Activated T-helper 9 cell treated with anti-CD3 and anti-CD28 coated beads, Interleukin-2, amount 50 U/mL, for 16 hours (primary cell): ENCODE results near the gene C14orf132.
"Not testable (repeated sequence)": the region's sequence is repeated elsewhere in the genome, so short reads cannot be mapped to it uniquely, and the experiment has no call there.

Source experiments
- DNase-seq: peaks from one replicate; pipeline ENCODE4 v3.0.0-alpha.2; 2020; ENCODE audit warnings: low read depth

Gene C14orf132

GRCh38 chr14:96059519-96060135 lies 20.5 kb downstream of the C14orf132 start:
- DNase-seq = no peak

DNA sequence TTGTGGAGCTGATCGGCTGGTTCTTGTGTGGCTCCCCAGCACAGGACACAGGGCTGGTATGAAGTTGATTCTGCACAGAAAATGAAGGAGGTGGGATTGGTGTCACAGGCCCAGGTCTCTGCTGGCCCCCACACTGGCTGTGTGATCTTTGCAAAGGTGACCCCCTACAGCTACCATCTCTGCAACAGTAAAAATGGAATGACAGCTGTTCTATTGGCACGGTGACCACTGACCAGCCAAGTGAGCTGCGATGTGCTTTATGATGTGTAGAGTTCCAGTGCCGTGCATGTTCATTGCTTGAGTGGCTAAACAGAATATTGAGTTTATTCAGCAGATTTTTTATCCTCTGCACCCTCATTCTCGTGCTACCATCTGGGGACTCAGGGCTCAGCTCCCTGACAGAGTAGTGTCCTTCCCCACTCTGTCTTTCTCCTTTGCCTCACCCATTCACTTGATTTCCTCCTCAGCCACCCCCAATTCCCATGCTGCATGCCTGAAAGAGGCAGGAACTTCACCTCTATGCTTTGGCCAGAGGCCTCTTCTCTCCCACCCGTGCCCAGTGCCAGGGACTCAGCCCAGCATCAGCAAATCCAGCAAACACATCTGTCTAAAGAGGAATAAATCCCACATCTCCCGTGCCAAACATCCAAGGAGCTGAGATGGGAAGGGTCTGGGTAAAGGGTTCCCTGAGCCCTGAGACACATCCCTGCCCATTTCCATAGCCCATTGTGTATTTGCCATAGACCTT lies 21.2 kb downstream of the C14orf132 start:
- DNase-seq = no peak

- no peak for DNase-seq
Measured at GRCh38 chr14:96062010-96062409, 22.8 kb downstream of the C14orf132 start.

GRCh38 chr14:96062506-96062905 lies 23.3 kb downstream of the C14orf132 start:
- DNase-seq = no peak

DNA sequence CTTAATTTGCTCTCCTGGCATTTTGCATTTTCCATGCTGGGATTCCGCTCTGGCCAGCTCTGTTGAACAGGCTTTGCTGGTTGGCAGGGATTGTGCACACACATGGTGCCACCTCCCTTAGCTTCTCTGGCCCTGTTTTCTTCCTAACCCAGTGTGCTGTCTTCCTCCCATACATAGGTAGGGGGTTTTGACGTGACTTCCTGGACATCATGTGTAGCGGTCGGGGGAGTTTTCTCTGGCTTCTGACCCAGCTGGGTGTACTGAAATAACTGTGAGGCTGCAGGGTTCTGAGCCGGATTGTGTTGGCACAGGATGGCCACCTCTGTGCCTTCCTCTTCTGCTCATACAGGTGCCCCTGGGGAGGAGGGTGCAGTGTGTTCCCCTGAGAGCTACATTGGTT lies 25.7 kb downstream of the C14orf132 start:
- no peak for DNase-seq

DNA sequence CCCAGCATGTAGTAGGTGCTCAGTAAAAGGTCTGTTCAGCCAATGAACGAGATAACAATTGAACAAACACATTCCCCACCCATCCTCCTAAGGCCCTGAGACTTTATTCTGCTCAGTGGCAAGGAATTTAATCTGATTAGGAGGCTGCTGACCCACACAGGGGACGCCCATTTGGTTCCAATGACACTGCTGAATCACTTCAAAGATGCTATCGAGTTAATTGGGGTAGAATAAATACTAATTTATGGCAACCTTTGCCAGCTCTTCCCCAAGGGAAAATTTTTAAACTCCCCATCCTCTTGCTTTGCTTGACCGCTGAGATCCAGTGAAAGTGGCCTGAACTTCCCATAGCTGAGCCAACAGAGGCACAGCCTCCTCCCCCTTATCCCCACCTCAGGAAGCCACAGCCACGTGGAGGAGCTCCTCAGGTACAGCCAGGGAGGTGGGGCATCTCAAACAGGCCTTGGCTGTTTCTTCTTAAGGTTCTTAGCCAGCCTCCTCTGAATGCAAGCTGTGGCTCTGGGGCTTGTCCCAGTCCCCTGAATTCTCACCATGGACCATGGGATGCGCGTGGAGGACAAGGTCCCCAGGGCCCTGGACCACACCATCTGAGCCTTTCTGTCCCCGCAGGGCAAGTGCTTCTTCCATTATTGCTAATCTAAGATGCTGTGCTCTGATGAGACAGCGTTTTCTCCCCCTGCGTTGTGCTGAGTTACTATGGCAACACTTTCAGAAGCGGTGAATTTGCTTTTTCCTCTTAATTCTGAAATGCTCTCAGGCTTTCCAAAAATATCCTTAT lies 26.7 kb downstream of the C14orf132 start:
- DNase-seq = no peak

DNA sequence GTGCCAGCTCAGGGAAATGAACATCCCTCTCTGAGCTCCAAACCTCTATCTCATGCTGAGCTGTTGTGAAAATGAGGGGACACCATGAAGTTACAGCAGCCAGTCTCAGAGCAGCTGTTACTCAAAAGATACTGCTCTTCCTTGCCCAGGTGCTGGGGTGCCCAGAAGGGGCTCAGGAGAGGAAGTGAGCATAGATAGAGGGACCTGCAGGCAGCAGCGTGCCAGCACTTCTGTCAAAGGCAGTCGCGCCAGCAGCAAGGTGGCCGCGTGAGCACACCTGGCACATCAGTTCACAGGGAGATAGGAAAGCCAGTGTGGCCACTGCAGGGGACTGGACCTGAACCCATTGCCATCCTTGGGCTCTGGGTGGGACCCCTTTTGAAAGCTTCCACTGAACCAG lies 27.8 kb downstream of the C14orf132 start:
- DNase-seq = no peak

GRCh38 chr14:96067985-96068930 lies 29.1 kb downstream of the C14orf132 start:
- DNase-seq = no peak

DNA sequence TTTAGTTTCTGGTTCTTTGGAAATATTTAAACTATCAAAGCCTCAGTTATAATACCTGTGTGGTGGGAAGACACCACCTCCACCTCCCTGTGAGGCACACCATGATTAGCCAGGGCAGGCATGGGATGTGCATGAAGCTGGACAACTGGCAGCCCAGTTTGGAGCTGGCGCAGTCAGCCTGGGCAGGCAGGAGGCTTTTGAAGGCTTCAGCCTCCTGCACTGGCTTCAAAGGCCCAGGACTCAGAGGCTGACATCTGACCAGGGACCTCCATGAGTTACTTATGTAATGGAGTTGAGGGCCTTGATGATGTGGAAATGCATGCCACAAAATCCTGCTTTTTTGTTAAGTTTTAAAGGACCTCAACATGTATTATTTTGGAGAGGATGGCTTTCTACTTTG lies 30.3 kb downstream of the C14orf132 start:
- DNase-seq = no peak

GRCh38 chr14:96071561-96071960 lies 32.4 kb downstream of the C14orf132 start:
- no peak for DNase-seq

GRCh38 chr14:96072076-96072475 lies 32.9 kb downstream of the C14orf132 start:
- no peak for DNase-seq

DNA sequence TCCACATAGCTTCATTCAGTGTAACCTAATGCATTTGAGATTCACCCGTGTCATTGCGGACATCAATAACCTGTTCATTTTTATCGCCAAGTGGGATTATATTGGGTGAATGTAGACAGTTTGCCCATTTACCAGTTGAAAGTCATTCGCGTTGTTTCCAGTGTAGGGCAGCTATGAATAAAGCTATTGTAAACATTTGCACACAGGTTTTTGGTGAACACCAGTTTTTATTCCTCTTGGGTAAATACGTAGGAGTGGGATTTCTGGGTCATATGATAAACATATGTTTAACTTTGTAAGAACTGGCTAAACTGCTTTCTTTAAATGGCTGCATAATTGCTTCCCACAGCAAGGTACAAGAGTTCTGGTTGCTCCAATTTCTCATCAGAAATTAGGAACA lies 33.6 kb downstream of the C14orf132 start:
- no peak for DNase-seq

DNA sequence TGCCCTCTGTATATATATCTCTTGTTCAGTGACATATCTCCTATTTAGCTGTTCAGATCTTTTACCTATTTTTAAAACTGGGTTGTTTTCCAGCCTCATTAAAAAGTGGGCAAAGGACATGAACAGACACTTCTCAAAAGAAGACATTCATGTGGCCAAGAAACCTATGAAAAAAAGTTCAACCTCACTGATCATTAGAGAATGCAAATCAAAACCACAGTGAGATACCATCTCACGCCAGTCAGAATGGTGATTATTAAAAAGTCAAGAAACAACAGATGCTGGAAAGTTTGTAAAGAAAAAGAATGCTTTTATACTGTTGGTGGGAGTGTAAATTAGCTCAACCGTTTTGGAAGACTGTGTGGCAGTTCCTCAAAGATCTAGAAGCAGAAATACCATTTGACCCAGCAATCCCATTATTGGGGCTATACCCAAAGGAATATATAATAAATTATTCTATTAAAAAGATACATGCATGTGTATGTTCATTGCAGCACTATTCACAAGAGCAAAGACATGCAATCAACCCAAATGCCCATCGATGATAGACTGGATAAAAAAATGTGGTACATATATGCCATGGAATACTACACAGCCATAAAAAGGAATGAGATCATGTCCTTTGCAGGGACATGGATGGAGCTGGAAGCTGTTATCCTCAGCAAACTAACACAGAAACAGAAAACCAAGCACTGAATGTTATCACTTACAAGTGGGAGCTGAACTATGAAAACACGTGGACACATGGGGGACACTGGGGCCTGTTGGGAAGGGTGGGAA lies 34.3 kb downstream of the C14orf132 start:
- DNase-seq = not testable (repeated sequence)

DNA sequence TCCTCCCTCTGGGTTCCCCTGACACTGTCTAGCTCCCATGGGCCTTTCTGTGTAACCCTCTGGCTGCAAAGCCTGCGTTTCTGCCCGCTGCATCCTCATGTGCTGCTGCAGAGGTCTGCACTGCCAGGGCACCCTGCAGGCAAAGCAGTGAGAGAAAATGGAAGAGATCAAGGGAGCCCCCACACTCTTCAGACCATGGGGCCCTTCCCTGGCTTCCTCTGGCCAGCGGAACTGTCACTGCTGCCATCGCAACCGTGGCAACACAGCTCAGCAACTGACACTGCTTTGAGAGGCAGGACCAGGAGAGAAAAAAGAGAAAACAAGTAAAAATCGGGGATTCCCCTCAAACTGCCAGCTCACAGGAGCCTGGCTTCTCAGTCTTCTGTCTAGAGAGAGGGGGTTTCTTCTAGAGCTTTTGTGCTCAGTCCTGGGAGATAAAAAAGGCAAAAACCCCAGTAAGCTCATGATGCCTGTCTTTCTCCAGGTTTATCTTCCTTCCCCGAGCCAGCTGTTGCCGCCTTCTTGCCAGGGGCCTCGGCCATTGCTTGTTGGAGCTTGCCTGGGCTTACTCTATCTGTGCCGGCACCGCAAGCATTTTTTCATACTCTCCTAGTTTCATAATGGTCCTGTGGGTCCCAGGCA lies 38.9 kb downstream of the C14orf132 start:
- no peak for DNase-seq

GRCh38 chr14:96078625-96079016 lies 39.5 kb downstream of the C14orf132 start:
- no peak for DNase-seq

- DNase-seq = no peak
Measured at GRCh38 chr14:96079066-96079465, 39.9 kb downstream of the C14orf132 start.

DNA sequence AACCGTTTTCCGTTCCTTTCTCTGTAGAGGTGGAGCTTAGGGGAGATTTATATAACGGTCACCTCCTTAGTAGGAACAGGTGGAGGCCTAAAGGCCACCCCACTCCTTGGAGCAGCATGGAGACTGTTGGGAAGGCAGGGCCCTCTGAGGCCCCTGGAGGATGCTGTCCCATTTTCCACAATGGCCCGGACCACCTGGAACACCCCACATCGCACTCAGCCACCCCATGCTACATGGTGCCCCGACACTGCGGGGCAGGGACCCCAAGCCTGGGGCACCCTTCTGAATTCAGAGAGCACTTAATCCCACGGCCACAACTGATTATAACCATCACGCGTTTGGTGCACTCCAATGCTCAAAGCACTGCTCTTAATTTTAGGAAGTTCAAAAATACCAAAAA lies 41.4 kb downstream of the C14orf132 start:
- DNase-seq = no peak

- no peak for DNase-seq
Measured at GRCh38 chr14:96081224-96081623, 42.1 kb downstream of the C14orf132 start.

DNA sequence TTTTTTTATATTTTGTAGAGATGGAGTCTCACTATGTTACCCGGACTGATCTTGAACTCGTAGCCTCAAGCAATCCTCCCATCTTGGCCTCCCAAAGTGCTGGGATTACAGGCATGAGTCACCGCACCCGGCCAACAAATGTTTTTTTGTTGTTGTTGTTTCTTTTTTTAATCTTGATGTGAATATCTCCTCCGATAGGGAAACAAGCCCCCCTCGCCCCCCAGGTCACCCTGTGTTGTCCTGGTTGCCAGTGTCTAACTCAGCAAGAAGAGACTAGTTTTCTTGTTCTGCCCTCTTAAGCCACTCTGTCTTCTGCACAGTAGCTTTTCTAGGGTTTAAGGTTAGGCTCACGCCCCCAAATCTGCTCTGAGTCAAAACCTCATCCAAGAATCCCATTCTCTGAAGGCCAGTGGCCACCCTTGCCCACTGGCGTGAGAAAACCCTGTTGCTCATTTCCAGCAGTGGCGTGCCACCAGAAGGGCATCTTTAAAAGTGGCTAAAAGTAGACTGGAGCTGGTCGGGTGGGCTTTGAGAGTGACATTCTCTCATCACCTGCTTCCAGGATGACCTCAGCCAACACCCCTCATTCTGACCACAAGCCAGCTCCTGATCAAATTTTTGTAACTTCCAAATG lies 42.7 kb downstream of the C14orf132 start:
- no peak for DNase-seq
